Skeletal muscle tissue (tissue), 4 donors: ENCODE measurements around the gene GLI3. TPM values are rescaled to one million over a fixed set of nuclear protein-coding genes. Genes with fewer than 3 reads are reported as not detected.

ENCODE experiments used
- H3K27ac ChIP-seq: one replicate; pipeline ENCODE4 v1.7.0; 2013; ENCODE audit warnings: mild to moderate bottlenecking, low read depth, low read length, inconsistent platforms
- H3K27me3 ChIP-seq, 3 donors: one replicate each; pipeline ENCODE4 v1.7.0; 2013; ENCODE audit warnings: low read length in 3 of 3; ENCODE audit not compliant: control insufficient read depth in 3 of 3, insufficient read depth in 3 of 3
- H3K36me3 ChIP-seq, 3 donors: one replicate each; pipeline ENCODE4 v1.7.0; 2013; ENCODE audit warnings: low read length in 3 of 3; ENCODE audit not compliant: control insufficient read depth in 3 of 3, insufficient read depth in 3 of 3
- H3K4me1 ChIP-seq, 3 donors: one replicate each; pipeline ENCODE4 v1.7.0; 2013; ENCODE audit warnings: low read length in 3 of 3, mild to moderate bottlenecking in 3 of 3; ENCODE audit not compliant: control insufficient read depth in 3 of 3, insufficient read depth in 3 of 3
- H3K4me3 ChIP-seq, 3 donors: one replicate each; pipeline ENCODE4 v1.7.0; 2013; ENCODE audit warnings: low read length in 3 of 3
- H3K9ac ChIP-seq, 3 donors: one replicate each; pipeline ENCODE4 v1.7.0; 2013; ENCODE audit warnings: low read length in 3 of 3, mild to moderate bottlenecking in 3 of 3, moderate library complexity in 2 of 3, low read depth in 1 of 3
- H3K9me3 ChIP-seq, 3 donors: one replicate each; pipeline ENCODE4 v1.7.0; 2013; ENCODE audit warnings: low read length in 3 of 3; ENCODE audit not compliant: control insufficient read depth in 3 of 3
- total RNA-seq: library from RNA; depleted of rRNA; stranded (reverse); fragments of >200 nt; gene quantifications from one replicate; pipeline ENCODE4 v1.2.3, GENCODE V29; 2014
- donor health status: Osteomylitis.

Gene GLI3
- total RNA-seq, 1 donor from 2014 or later: 13.6 TPM

DNA sequence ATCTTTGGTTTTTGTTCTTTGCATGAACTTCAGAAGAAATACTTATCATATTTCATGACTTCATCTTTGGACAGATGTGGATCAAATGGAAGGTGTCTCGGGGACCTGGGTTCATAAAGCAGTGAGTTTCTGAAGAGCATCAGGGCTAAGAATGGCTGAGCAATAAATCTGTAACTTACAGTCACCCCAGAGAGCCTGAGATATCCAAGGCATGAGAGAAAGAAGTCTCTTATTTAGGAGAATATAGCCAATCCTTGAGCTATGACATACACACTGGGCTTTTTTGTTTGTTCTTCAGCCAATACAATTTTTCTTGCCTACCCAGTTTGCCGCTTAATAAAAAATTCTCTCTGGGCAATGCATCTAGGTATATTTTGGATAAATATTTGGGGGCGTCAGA is 281.6 kb downstream of the GLI3 start:
- Histone ChIP-seq H3K9me3 (no peaks in the 10 kb centered on the region), H3K4me3 (no peak overlapping the region), H3K36me3 (no peaks in the 10 kb centered on the region), H3K4me1 (peaks cover 18 to 29% (median 29%) of the 10 kb centered on the region in 3 donors), H3K9ac (no peak overlapping the region), H3K27me3 (peaks cover 0 to 5% (median 0%) of the 10 kb centered on the region in 3 donors), H3K27ac (no peak overlapping the region)

DNA sequence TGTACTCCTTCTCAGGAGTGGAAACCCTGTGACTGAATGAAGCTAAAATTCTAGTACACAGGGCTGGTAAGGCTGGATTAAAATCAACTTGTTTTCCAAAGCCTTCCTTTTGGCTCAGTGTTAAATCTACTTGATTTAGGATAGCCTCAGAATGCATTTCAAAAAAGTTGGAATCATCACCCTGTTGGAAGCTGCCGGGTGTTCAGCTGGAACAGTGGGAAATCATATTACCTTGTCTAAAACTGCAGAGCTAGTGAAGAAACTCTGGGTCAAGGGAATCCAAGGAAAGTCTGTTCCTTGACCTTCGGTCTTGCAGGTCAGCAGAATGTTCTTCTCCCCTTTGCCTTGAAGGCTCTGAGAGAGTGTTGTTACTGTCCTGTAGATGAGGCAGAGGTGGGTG is 282.0 kb downstream of the GLI3 start:
- no peaks in the 10 kb centered on the region for H3K9me3 ChIP-seq
- no peaks in the 10 kb centered on the region for H3K36me3 ChIP-seq
- H3K4me1 ChIP-seq: peaks cover 18 to 29% (median 29%) of the 10 kb centered on the region in 3 donors
- no peak overlapping the region for H3K4me3 ChIP-seq
- no peak overlapping the region for H3K9ac ChIP-seq
- peaks cover 0 to 2% (median 0%) of the 10 kb centered on the region in 3 donors for H3K27me3 ChIP-seq
- H3K27ac ChIP-seq: no peak overlapping the region

DNA sequence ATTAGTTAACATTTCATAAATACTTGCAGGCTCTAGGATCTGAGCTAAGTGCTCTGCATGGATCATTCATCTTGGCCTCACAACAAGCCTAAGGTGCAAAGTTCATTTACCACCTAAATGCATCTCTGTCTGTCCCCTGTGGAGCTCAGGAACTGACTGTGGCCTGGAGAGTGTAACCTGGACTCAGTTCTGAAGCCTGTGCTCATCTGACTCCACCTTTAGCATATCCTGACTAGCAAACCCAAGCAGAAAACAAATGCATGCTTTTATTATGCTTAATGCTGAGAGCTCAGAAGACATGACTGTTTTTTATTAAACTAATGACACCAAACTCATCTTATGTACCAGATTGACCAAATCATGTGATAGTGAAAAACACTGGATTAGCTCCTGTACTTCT is 288.5 kb downstream of the GLI3 start:
- Histone ChIP-seq H3K4me3 (no peak overlapping the region), H3K36me3 (no peaks in the 10 kb centered on the region), H3K9me3 (no peaks in the 10 kb centered on the region), H3K27ac (no peak overlapping the region), H3K4me1 (peaks cover 0 to 1% (median under 1%) of the 10 kb centered on the region in 3 donors), H3K27me3 (peaks cover 0 to 2% (median 0%) of the 10 kb centered on the region in 3 donors), H3K9ac (no peak overlapping the region)

DNA sequence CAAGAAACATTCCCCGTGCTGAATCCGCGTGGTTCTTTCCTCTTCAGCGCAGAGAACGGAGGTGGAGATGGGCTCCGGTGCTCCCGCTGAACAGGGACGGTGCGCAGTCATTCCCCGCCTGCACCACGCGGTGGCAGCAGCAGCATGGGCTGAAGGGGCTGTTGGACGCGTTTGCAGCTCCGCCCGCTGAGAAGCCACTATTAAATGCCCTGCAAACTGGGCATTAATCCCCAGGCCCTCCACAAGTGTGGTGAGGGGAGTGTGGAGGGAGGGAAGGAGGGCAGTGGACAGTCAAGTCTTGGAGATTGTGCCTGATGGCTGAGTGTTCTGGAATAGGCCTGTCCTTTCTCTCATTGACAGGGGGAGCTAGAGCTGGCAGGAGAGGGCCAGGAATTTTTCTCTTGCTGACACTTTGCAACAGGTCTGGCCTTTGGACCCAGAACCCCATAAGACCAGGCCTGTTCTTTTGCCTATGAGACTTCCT is 293.9 kb downstream of the GLI3 start:
- no peak overlapping the region for H3K27ac ChIP-seq
- H3K4me3 ChIP-seq: peak overlapping the region; percentile 22 to 57 (median 52)
- no peaks in the 10 kb centered on the region for H3K36me3 ChIP-seq
- H3K9ac ChIP-seq: peak overlapping the region in 1 of 3 donors; percentile 60
- no peaks in the 10 kb centered on the region for H3K9me3 ChIP-seq
- peaks cover 0 to 7% (median 6%) of the 10 kb centered on the region in 3 donors for H3K27me3 ChIP-seq
- peaks cover 4 to 9% (median 5%) of the 10 kb centered on the region in 3 donors for H3K4me1 ChIP-seq

DNA sequence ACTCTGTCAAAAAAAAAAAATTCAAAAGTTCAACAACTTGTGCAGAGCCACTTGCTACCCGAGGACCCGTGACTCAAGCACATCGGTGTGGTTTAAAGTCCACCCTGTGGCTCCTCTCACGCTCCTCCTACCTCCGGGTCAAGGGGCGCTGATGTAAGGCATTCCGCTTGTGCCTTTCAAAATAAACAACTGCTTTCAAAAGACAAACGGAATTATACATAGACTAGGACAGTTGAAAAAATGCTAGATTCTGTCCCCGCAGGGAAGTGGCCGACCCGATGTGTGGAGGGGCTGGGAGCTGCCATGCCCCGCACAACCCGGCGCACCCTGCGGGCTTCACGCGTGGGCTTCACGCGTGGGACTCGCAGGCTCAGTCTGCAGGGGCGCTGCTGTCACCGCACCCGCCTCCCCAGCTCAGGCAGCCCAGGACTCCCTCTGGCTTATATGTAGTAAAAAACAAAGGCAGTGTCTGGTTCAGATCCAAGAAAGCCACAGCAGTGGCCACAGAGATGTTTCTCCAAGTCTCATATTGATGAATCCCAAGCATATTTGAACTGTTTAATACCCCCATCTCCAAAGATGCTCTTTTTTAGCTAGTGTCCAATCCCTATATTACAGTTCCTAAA is 294.4 kb downstream of the GLI3 start:
- Histone ChIP-seq H3K27me3 (peaks cover 0 to 7% (median 6%) of the 10 kb centered on the region in 3 donors), H3K9me3 (no peaks in the 10 kb centered on the region), H3K9ac (no peak overlapping the region), H3K27ac (no peak overlapping the region), H3K36me3 (no peaks in the 10 kb centered on the region), H3K4me1 (peaks cover 4 to 9% (median 5%) of the 10 kb centered on the region in 3 donors), H3K4me3 (peak overlapping the region; percentile 22 to 57 (median 52))

DNA sequence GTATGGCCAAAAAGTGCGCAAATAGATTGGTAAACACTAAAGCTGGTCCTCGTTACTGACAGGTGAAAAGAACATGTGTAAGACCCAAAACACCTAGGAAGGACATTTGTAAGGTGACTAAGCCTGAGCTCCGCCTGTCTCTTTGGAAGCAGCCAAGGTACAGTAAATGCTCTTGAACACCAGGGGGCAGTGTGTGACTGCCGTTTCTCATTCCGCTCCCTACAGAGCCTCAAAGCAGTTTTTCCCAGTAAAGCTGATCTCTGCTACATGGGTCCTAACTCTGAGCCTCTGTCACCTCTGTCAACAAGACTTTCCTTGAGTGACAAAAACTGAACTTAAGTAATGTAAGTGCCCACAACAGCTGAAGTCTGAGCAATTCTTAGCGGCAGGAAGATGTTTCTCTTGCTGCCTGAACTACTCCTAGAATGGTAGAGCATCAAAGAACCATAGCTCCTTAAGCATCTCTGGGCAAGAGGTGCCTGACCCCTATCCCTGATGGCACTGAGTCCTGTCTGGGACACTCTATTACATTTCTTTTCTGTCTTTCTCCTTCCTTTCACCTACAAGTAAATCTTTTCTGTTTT is 296.2 kb downstream of the GLI3 start:
- Histone ChIP-seq H3K27ac (no peak overlapping the region), H3K4me1 (peaks cover 4 to 9% (median 5%) of the 10 kb centered on the region in 3 donors), H3K27me3 (peaks cover 0 to 7% (median 6%) of the 10 kb centered on the region in 3 donors)

DNA sequence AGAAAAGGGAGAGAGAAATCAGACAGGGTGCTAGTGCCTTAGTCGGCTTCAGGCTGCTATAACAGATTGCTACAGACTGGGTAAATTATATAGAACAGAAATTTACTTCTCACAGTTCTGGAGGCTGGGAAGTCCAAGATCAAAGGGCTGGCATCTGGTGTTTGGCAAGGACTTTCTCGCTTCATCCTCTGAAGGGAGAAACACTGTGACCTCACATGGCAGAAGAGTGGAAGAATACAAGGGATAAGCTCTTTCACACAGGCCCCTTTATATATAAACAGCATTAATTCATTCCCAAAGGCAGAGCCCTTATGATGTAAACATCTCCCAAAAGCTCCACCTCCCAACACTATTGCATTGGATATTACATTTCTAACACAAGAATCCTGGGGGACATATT is 298.6 kb downstream of the GLI3 start:
- no peaks in the 10 kb centered on the region for H3K36me3 ChIP-seq
- H3K4me1 ChIP-seq: peaks cover 3 to 7% (median 3%) of the 10 kb centered on the region in 3 donors
- no peaks in the 10 kb centered on the region for H3K9me3 ChIP-seq
- H3K27me3 ChIP-seq: peaks cover 0 to 7% (median 5%) of the 10 kb centered on the region in 3 donors
- no peak overlapping the region for H3K4me3 ChIP-seq
- H3K27ac ChIP-seq: no peak overlapping the region
- no peak overlapping the region for H3K9ac ChIP-seq

More for the DNA sequence above, 296.2 kb downstream of the GLI3 start:
- Histone ChIP-seq H3K36me3 (no peaks in the 10 kb centered on the region), H3K9me3 (no peaks in the 10 kb centered on the region), H3K9ac (no peak overlapping the region), H3K4me3 (no peak overlapping the region)

DNA sequence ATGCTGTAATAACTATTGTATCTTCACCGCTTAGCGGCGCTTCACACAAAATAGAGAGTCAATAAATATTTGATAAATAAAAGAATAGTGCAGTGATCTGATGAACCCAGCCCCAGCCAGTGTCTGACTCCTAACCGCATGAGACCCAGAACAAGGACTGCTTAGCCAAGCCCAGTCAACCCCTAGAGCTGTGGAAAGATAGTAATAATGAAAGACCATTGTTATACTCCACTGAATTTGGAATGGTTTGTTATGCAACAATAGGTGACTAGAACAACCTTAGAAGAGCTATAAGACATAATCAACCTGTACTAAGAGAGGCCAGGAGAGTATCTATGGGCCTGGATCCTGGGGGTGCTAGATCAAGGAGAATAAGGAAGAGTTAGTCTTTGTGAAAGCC is 303.6 kb downstream of the GLI3 start:
- Histone ChIP-seq H3K9me3 (no peaks in the 10 kb centered on the region), H3K9ac (no peak overlapping the region), H3K27me3 (no peaks in the 10 kb centered on the region), H3K36me3 (no peaks in the 10 kb centered on the region), H3K27ac (no peak overlapping the region), H3K4me3 (no peak overlapping the region), H3K4me1 (no peaks in the 10 kb centered on the region)

DNA sequence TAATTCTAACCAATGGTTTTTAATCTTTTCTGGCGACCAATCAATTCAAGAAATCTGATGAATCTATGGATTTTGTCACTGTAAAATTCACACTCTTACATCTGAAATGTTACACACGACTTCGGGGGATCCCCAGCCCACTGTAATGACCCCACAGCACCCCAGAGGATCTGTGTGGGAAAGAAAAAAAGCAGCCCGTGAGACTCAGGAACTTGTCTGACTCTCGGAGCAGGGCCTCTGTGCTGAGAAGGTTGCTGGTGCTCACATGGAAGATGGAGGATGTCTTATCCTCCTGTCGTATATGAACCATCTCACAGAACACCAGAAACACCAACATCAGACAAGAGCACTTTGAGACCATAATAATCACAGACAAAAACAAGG is 305.8 kb downstream of the GLI3 start:
- H3K27ac ChIP-seq: no peak overlapping the region
- no peaks in the 10 kb centered on the region for H3K27me3 ChIP-seq
- no peaks in the 10 kb centered on the region for H3K9me3 ChIP-seq
- H3K4me3 ChIP-seq: no peak overlapping the region
- no peaks in the 10 kb centered on the region for H3K4me1 ChIP-seq
- no peak overlapping the region for H3K9ac ChIP-seq
- H3K36me3 ChIP-seq: no peaks in the 10 kb centered on the region

DNA sequence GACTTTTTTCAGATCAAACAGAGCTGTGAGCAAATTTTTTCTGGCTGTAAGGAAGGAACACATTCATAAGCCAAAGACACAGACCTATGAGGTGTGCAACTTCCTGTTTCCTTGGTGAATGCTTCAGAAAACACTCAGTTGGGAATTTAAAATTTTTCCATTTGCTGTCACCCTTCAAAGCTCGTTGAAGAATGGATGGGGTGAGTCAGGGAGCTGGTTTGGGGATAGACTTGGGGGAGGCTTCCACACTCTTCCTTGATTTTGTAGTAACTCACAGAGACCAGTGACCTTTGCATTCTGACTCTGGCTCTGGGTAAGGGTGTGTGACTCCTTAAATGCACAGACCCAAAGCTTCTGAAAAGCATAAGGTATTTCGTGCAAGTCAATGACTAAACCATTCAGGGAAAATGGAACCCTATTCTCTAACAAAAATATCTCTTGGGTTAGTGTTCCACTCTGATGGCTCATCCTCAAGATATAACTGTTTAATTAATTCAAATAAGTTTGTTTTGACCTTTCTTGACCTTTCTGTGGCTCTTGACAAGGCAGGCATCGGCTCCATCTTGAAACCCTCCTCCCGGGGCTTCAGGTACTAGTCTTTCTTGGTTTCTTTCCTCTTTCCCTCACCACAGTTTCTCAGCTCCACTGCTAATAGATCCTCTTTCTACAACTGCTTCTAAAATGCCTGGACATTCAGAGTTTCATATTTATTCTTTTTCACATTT is 306.3 kb downstream of the GLI3 start:
- Histone ChIP-seq H3K27me3 (no peaks in the 10 kb centered on the region), H3K4me3 (no peak overlapping the region), H3K9ac (no peak overlapping the region), H3K27ac (no peak overlapping the region), H3K36me3 (no peaks in the 10 kb centered on the region), H3K4me1 (no peaks in the 10 kb centered on the region), H3K9me3 (no peaks in the 10 kb centered on the region)
